ENCODE data around the gene PASK. TPM values are rescaled to one million over a fixed set of nuclear protein-coding genes. Genes with fewer than 3 reads are reported as not detected.

The PASK gene
- total RNA-seq, 1 donor from 2014 or later = 8.7 TPM

DNA sequence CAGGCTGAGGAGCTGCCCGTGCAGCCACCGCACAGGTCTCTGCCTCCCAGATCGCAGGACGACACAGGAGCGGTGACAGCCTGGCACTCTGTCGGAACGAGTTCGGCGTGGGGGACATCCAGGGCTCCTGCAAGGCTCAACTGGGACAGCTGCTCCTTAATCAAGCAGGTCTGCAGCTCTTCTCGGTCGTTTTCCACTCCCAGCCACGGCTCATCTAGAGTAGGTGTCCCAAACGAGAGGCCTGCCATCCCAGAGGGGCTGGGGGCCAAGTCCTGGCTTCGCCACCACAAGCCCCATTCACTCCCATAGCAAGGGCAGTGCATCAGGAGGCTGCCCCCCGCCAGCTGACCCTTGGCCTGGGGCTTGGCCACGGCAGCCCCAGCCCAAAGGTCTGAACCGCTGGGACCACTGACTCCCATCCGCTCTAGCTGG lies 22.5 kb downstream of the PASK start:
- DNase-seq (ENCODE audit: low read depth in 2 of 2) = no peak

DNA sequence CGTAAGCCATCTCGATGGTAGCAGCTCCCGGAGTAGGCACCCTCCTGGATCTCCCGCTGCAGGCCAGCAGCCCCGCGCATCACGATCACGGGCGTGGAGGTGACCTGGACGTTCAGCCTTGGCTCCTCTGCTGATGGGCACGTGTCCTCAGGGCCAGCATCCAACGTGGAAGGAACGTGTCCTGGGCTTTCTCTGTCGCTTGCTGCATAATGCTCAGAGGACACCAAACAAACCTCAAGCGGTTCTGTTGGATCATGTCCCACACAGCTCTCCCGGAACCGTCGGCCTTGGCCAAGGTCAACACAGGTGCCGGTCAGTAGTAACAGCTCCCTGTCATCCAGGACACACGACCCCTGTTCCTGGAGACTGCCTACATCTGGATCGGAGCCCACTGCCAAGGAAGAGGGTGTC lies 23.1 kb downstream of the PASK start:
- peak in 1 of 2 donors; percentile 53 for DNase-seq (ENCODE audit: low read depth in 2 of 2)

DNA sequence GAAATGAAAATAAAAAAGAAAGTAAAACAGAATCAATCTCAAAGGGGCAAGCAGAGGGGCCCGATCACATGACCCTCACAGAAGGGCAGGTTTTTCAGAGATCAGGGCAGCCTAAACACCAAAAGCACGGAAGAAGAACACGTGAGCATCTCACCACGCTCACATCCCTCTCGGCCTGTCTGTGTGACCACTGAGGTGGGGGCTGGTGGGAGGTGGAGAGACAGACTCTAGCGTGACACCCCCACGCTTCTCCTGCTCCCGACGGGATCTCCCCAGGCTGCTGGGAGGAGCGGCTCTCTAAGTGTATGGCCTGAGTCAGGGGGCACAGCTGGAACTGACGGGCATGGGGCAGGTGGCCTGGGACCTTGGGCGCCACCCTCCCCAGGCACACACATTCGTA lies 23.6 kb downstream of the PASK start:
- no peak for DNase-seq (ENCODE audit: low read depth in 2 of 2)

GRCh38 chr2:241123816-241124536 lies 25.3 kb downstream of the PASK start:
- no peak for DNase-seq (ENCODE audit: low read depth in 2 of 2)

DNA sequence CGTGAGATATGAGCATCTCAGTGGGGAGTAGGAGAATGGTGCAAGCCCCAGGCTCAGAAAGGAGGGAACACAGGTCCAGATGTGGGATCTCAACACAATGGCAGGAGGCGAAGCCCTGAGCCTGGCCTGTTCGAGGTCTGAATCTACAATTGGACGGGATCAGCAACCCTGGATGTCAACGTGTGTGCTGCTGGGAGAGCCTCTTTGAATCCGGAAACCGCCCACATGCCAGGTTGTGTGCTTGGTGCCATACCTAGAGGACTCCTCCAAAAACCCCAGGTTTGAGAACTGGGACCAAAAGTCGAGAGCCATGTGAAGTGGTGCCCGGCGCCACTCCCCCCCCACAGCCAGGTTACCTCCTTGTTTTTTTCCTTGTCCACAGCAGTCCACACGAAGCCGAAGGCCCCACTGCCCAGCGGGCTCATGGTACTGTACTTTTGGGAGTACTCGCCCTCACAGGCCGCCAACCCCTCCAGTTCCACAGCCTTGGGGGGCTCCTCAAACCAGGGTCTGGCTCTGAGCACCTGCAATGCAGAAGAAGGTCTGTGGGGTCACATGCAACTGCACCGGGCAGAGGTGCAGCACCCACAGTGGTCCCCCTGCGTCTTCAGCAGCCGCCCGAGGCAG lies 26.8 kb downstream of the PASK start:
- no peak for DNase-seq (ENCODE audit: low read depth in 2 of 2)

- no peak for DNase-seq (ENCODE audit: low read depth in 2 of 2)
Observed at GRCh38 chr2:241121008-241121407, 28.3 kb downstream of the PASK start.

GRCh38 chr2:241120440-241120839 lies 28.8 kb downstream of the PASK start:
- no peak for DNase-seq (ENCODE audit: low read depth in 2 of 2)

DNA sequence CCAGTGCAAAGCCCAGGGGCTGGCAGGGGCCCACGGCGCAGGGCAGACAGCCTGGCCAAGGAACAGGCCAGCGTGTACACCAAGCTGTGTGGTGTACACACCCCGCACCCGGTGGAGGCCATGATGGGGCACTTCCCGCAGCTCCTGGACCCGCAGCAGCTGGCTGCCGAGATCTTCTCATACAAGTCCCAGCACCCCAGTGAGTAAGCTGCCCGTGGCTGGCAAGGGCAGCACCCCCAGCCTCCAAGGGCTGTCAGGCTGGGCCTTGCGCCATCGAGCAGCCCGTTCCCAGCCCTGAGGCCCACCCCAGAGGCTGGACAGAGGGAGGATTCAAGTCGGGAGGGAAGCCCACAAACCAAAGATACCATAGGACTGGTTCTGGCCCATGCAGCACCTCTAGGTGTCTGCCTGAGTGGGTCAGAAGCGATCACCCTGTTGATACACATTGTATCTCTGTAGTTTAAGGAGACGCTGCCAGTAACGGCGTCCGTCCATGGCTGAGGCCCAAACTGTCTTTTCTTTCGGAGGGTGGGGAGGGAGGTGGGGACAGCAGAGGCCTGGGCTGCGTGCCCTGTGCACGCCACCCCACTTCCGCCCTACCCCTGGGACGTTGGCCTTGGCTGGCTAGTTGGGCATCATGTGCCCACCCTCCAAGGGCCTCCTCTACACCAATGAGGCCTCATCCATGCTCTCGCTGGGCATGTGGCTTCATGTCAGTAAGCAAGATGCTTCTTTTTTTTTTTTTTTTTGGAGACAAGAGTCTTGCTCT lies 30.4 kb downstream of the PASK start:
- DNase-seq (ENCODE audit: low read depth in 2 of 2) = no peak

DNA sequence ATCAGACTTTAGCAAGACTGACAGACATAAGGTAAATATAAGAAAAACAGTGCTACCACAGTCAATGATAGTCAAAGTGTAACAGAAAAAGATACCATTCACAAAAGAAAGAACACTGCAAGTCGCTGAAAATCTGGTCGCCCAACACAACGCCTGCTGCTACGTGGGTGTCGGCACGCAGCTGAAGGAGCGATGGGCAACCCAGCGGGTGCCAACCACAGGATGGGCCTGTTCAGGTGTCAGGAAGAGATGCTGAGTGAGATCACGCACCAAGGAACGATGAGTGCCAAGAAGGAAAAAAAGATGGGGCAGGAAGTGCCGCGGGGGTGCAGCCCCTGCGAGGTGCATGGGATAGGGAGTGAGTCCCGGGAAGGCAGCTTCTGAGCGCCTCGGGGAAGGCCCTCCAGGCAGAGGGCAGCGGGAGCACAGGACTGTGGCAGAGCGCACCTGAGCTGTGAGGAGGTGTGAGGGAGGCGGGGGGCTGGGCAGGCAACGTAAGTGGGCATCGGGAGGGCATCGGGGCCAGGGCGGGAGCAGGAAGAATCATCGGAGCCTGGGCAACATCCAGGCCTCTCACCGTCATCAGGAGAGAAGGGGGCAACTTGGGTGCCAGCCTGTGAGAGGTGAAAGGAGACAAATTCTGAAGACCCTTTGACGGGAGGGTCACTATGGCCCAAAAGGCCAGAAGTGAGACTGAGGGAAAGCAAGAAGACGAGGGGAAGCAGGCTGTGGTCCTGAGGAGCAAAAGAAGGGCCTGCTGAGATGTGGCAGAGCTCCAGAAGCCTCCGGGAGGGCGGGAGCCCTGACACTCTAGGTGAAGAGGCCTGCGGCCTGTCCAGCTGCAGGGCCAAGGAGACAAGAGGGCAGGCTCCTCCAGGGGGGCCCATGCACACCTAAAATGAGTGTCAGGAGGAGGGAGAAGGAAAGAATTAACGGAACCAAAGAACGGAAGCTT lies 32.4 kb downstream of the PASK start:
- DNase-seq (ENCODE audit: low read depth in 2 of 2) = no peak

DNA sequence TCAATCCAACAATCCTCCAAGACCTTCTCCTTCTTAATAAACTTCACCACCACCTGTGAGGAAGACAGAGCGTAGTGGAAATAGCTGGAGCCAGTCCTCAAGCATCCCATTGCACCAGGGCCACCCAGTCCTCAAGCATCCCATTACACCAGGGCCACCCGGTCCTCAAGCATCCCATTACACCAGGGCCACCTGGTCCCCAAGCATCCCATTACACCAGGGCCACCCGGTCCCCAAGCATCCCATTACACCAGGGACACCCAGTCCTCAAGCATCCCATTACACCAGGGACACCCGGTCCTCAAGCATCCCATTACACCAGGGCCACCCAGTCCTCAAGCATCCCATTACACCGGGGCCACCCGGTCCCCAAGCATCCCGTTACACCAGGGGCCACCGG lies 33.9 kb downstream of the PASK start:
- DNase-seq (ENCODE audit: low read depth in 2 of 2) = peak in 1 of 2 donors; percentile 9

- DNase-seq (ENCODE audit: low read depth in 2 of 2) = no peak
Observed at GRCh38 chr2:241114836-241115235, 34.4 kb downstream of the PASK start.

GRCh38 chr2:241112592-241112991 lies 36.7 kb downstream of the PASK start:
- no peak for DNase-seq (ENCODE audit: low read depth in 2 of 2)

DNA sequence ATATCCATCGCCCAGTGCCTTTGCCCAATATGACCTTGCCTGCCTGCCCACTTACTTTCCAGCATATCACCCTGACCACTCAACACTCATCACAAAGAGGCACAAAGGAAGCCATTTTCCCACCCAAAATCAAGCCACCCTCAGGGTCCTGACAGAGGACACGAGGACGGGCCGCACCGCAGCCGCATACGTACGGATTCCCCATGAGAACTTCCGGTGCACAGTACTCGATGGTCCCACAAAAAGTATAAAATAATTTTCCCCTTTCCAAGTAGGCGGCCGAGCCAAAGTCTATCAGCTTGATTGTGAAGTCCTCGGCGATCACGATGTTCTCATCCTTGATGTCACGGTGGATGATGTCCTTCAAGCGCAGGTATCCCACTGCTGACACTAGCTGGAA lies 37.2 kb downstream of the PASK start:
- no peak for DNase-seq (ENCODE audit: low read depth in 2 of 2)

DNA sequence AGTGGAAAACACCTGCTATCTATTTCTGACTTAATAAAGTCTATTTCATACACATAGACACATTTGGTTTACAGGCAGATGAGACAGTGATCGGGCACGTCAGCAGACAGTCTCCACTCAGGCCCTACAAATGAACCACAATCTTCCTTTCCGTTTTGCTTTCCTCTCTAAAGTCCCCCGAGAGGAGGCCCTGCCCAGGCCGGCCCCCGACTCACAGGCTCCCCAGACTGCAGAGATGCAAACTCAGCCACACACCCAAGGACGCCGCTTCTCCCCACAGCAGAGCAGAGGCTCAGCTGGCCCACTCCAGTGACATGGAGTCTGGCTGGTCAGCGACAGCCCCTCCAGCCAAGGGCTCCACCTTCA lies 37.8 kb downstream of the PASK start:
- DNase-seq (ENCODE audit: low read depth in 2 of 2) = no peak

- DNase-seq (ENCODE audit: low read depth in 2 of 2) = no peak
Observed at GRCh38 chr2:241110607-241111439, 38.4 kb downstream of the PASK start.

DNA sequence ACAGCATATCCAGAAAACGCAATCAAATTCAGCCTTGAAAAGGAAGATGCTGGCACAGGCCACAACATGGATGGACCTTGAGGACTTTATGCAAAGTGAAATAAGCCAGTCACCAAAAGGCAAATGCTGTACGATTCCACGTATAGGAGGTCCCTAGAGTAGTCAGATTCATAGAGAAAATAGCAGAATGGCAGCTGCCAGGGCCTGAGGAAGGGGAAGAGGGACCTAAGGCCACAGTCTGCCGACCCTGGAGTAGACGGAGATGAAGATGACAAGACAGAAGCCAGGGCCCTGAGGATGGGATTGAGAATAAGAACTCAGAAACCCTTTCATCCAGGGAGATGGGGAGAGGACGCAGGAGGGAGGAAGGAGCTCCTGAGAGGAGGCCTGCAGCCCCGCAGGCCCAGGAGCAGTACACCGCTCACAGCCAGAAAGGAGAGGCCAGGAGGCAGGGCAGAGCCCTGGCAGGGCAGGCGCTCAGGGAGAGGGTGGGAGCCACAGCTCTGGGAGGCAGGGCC lies 39.1 kb downstream of the PASK start:
- no peak for DNase-seq (ENCODE audit: low read depth in 2 of 2)

DNA sequence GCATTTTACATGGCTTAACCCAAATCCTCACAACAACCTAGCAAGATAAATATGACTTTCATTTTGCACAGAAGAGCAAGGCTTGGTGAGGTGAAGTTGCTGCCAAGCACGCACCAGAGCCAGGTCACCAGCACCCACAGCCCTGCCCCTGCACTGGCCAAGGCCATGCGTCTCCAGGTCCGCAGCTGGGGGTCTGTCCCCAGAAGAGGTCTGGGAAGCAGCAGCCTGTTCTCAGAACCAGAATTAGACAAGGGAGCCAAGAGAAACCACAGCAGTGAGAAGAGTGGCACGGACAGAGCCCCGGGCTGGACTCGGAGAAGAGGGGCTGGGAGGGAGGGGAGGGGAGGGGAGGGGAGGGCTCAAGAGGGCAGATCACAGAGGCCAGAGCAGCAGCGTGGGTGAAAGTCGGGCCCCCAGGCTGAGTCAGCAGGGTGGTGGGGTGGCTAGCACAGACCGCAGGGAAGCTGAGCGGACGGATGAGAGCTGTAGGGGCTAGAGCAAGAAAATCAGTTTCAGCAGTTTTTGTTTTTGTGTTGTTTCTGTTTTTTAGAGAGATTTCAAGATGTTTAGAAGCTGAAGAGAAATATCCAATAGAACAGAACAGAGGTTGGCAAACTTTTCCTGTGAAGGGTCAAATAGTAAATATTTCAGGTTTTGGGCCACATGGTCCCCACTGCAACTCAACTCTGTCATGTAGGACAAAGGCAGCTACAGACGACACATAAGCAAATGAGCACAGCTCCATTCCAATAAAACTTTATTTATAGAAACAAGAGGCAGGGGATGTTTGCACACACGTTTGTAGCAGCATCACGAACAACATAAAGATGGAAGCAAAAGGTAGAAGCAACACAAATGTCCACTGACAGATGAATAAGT lies 39.8 kb downstream of the PASK start:
- no peak for DNase-seq (ENCODE audit: low read depth in 2 of 2)

GRCh38 chr2:241108271-241109209 lies 40.7 kb downstream of the PASK start:
- DNase-seq (ENCODE audit: low read depth in 2 of 2) = no peak

Data from lung microvascular endothelial cell (primary cell).